CD4-positive, alpha-beta T cell (primary cell): Measurements from ENCODE around the gene DAP. TPM values are rescaled to one million over a fixed set of nuclear protein-coding genes. Genes with fewer than 3 reads are reported as not detected.

Experiments
- ATAC-seq: fragments of 200-7000 bp; cut with Tn5 transposase; one replicate; pipeline ENCODE4 v1.10.0; 2022; ENCODE audit warnings: mild to moderate bottlenecking; ENCODE audit not compliant: poor library complexity
- CTCF ChIA-PET: fragments of 350-600 bp; sonication (Branson Sonifier 250); formaldehyde crosslinking; loops from one replicate; lab custom pipeline; 2021; ENCODE audit warnings: antibody characterized with exemption, inconsistent platforms; lab: Charles Lee
- POLR2A ChIA-PET: fragments of 350-600 bp; sonication (Branson Sonifier 250); formaldehyde crosslinking; loops from one replicate; lab custom pipeline; 2021; ENCODE audit warnings: antibody characterized with exemption, inconsistent platforms; lab: Charles Lee
- DNase-seq, 14 experiments: peaks; one replicate each; pipeline ENCODE4 v3.0.0-alpha.2; 2013 to 2020; ENCODE audit warnings: mixed read lengths in 2 of 14
- H3K27ac ChIP-seq, 2 donors: one replicate each; pipeline versions ENCODE4 v1.5.1 to v1.7.0; 2013; ENCODE audit warnings: low read length in 2 of 2, low read depth in 1 of 2, mild to moderate bottlenecking in 1 of 2
- H3K27me3 ChIP-seq, 2 experiments: 1 replicate in 1 of 2; 2 replicates in 1 of 2; pipeline versions ENCODE4 v1.6.1 to v1.7.0; 2013; ENCODE audit warnings: low read length in 2 of 2, control low read depth in 1 of 2, mild to moderate bottlenecking in 1 of 2, moderate library complexity in 1 of 2; ENCODE audit not compliant: insufficient read depth in 2 of 2, control insufficient read depth in 1 of 2
- H3K36me3 ChIP-seq: one replicate; pipeline ENCODE4 v1.6.1; 2013; ENCODE audit warnings: low read length, control low read depth; ENCODE audit not compliant: insufficient read depth
- H3K4me1 ChIP-seq: one replicate; pipeline ENCODE4 v1.6.1; 2013; ENCODE audit warnings: low read length, control low read depth; ENCODE audit not compliant: insufficient read depth
- H3K4me3 ChIP-seq: one replicate; pipeline ENCODE4 v1.5.1; 2013; ENCODE audit warnings: mild to moderate bottlenecking, low read length, moderate library complexity
- H3K9me3 ChIP-seq, 2 experiments: 1 replicate in 1 of 2; 2 replicates in 1 of 2; pipeline versions ENCODE4 v1.6.1 to v1.7.0; 2013; ENCODE audit warnings: low read length in 2 of 2, mild to moderate bottlenecking in 2 of 2, control low read depth in 1 of 2, moderate library complexity in 1 of 2; ENCODE audit not compliant: control insufficient read depth in 1 of 2, insufficient read depth in 1 of 2
- H3K27ac Mint-ChIP-seq: one replicate; pipeline ENCODE4 v1.8.0; 2020; ENCODE audit warnings: mixed read lengths
- H3K27me3 Mint-ChIP-seq: one replicate; pipeline ENCODE4 v1.8.0; 2021; ENCODE audit warnings: mixed read lengths
- H3K36me3 Mint-ChIP-seq: one replicate; pipeline ENCODE4 v1.8.0; 2021; ENCODE audit warnings: low read depth, mixed read lengths
- H3K4me1 Mint-ChIP-seq: one replicate; pipeline ENCODE4 v1.8.0; 2021; ENCODE audit warnings: low read depth, mixed read lengths
- H3K4me3 Mint-ChIP-seq: one replicate; pipeline ENCODE4 v1.8.0; 2020; ENCODE audit warnings: mild to moderate bottlenecking, mixed read lengths
- H3K9me3 Mint-ChIP-seq: one replicate; pipeline ENCODE4 v1.8.0; 2020; ENCODE audit warnings: mixed read lengths
- CTCF ChIP-seq: fragments of 200-600 bp; IDR thresholded peaks from one replicate; pipeline ENCODE4 v1.8.0; 2022; ENCODE audit warnings: antibody characterized with exemption, mild to moderate bottlenecking
- intact Hi-C, 2 experiments: fragments of 100-400 bp; cut with DNase I in 1 of 2; cut with micrococcal nuclease in 1 of 2; formaldehyde crosslinking; loops; one replicate each; pipeline versions ENCODE4 v1.15.1 to v1.9.0; 2023 to 2025; cut with DNase I, micrococcal nuclease
- total RNA-seq, 174 experiments: library from RNA in 2 of 174; stranded (reverse) in 2 of 174; gene quantifications; one replicate each; pipeline ENCODE4 v1.2.3 and lab custom pipeline; 2021 to 2026

DAP gene
- total RNA-seq, 2 experiments from 2014 or later = 33.6 to 35.2 TPM

- H3K27me3 ChIP-seq = no peaks in the 10 kb centered on the region
- Mint-ChIP-seq H3K27me3 (no peaks in the 10 kb centered on the region), H3K9me3 (no peaks in the 10 kb centered on the region), H3K27ac (no peak overlapping the region), H3K36me3 (no peaks in the 10 kb centered on the region), H3K4me3 (no peak overlapping the region), H3K4me1 (no peaks in the 10 kb centered on the region)
- TF ChIP-seq CTCF = no peak
- CTCF ChIA-PET = no interaction called here
- POLR2A ChIA-PET = no interaction called here
- ATAC-seq (no peak), DNase-seq (no peak)
- no peaks in the 10 kb centered on the region for H3K4me1 ChIP-seq
- H3K36me3 ChIP-seq = no peaks in the 10 kb centered on the region
- H3K4me3 ChIP-seq = no peak overlapping the region
- no peak overlapping the region for H3K27ac ChIP-seq
- H3K9me3 ChIP-seq = no peaks in the 10 kb centered on the region
- intact Hi-C loops = no loop called here
These were observed 97.4 kb downstream of the DAP start for GRCh38 chr5:10663489-10664179.

- POLR2A ChIA-PET = no interaction called here
- intact Hi-C loops = no loop called here
- Histone ChIP-seq H3K36me3 (no peaks in the 10 kb centered on the region), H3K27ac (no peak overlapping the region), H3K4me1 (no peaks in the 10 kb centered on the region), H3K9me3 (no peaks in the 10 kb centered on the region), H3K4me3 (no peak overlapping the region), H3K27me3 (no peaks in the 10 kb centered on the region)
- Mint-ChIP-seq H3K4me1 (no peaks in the 10 kb centered on the region), H3K27me3 (no peaks in the 10 kb centered on the region), H3K4me3 (no peak overlapping the region), H3K36me3 (no peaks in the 10 kb centered on the region), H3K9me3 (no peaks in the 10 kb centered on the region), H3K27ac (no peak overlapping the region)
- DNase-seq (no peak), ATAC-seq (no peak)
- TF ChIP-seq CTCF = no peak
- CTCF ChIA-PET = no interaction called here
These were observed 98.2 kb downstream of the DAP start for GRCh38 chr5:10662661-10663488.

GRCh38 chr5:10662083-10662482 lies 99.0 kb downstream of the DAP start:
- no peaks in the 10 kb centered on the region for H3K27me3 Mint-ChIP-seq
- H3K36me3 Mint-ChIP-seq = no peaks in the 10 kb centered on the region
- H3K9me3 Mint-ChIP-seq = no peaks in the 10 kb centered on the region
- ATAC-seq (no peak), DNase-seq (no peak)
- no peak overlapping the region for H3K27ac ChIP-seq
- no peaks in the 10 kb centered on the region for H3K27me3 ChIP-seq
- intact Hi-C loops = no loop called here
- H3K4me3 ChIP-seq = no peak overlapping the region
- H3K27ac Mint-ChIP-seq = no peak overlapping the region
- ChIA-PET CTCF (no interaction called here), POLR2A (no interaction called here)
- no peaks in the 10 kb centered on the region for H3K36me3 ChIP-seq
- no peak overlapping the region for H3K4me3 Mint-ChIP-seq
- H3K4me1 Mint-ChIP-seq = no peaks in the 10 kb centered on the region
- H3K9me3 ChIP-seq = no peaks in the 10 kb centered on the region
- no peaks in the 10 kb centered on the region for H3K4me1 ChIP-seq
- TF ChIP-seq CTCF = no peak
